Measurements from ENCODE around the gene CHKB. TPM values are rescaled to one million over a fixed set of nuclear protein-coding genes. Genes with fewer than 3 reads are reported as not detected.

The CHKB gene
- total RNA-seq, 1 donor from 2014 or later: 88.1 TPM

DNA sequence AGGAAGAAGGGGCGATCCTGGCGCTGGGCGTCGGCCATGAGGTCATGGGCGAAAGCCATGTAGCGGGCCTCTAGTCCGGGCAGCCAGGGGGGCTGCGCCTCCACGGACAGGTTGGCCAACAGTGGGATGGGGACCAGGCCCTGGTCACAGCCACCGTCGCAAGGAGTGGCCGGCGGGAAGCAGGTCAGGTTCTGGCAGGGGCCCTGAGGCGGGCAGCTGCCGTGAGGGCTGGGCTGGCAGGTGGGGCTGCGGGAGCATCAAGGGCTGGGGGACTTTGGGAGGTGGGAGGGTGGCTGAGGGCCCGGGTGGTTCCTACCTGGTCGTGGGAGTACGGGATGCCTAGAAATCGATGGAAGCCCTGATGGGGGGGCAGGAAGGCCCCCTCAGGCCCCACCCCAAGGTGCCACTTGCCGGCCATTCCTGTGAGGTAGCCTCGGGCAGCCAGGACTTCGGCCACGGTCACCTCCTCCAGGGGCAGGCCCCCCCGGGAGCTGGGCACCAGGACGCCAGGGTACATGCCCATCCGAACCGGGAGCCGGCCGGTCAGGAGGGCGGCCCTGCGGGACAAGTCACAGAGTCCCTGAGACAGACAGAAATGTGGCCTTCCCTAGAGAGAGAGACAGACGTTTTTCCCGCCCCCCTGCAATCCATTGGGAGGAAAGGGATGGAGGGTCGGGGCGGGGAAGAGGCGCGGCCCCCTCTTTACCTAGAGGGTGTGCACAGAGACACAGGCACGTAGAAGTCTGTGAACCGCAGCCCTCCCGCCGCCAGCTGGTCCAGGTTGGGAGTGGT, 44.4 kb upstream of the CHKB start:
- peaks cover 17% of the 10 kb centered on the region for H3K4me1 Mint-ChIP-seq
- no peaks in the 10 kb centered on the region for H3K36me3 Mint-ChIP-seq (ENCODE audit: low read depth)
- no peak for DNase-seq (ENCODE audit: low read depth, low spot score)
- TF ChIP-seq, protein P1, sequence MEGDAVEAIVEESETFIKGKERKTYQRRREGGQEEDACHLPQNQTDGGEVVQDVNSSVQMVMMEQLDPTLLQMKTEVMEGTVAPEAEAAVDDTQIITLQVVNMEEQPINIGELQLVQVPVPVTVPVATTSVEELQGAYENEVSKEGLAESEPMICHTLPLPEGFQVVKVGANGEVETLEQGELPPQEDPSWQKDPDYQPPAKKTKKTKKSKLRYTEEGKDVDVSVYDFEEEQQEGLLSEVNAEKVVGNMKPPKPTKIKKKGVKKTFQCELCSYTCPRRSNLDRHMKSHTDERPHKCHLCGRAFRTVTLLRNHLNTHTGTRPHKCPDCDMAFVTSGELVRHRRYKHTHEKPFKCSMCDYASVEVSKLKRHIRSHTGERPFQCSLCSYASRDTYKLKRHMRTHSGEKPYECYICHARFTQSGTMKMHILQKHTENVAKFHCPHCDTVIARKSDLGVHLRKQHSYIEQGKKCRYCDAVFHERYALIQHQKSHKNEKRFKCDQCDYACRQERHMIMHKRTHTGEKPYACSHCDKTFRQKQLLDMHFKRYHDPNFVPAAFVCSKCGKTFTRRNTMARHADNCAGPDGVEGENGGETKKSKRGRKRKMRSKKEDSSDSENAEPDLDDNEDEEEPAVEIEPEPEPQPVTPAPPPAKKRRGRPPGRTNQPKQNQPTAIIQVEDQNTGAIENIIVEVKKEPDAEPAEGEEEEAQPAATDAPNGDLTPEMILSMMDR (conservative IDR thresholded peaks at IDR 0.05): no peak
- H3K9me3 Mint-ChIP-seq: no peaks in the 10 kb centered on the region
- peak overlapping the region; percentile 81 for H3K4me3 Mint-ChIP-seq
- peaks cover 8% of the 10 kb centered on the region for H3K27me3 Mint-ChIP-seq (ENCODE audit: low read depth)
- H3K27ac Mint-ChIP-seq (ENCODE audit: unreplicated experiment): no peak overlapping the region

DNA sequence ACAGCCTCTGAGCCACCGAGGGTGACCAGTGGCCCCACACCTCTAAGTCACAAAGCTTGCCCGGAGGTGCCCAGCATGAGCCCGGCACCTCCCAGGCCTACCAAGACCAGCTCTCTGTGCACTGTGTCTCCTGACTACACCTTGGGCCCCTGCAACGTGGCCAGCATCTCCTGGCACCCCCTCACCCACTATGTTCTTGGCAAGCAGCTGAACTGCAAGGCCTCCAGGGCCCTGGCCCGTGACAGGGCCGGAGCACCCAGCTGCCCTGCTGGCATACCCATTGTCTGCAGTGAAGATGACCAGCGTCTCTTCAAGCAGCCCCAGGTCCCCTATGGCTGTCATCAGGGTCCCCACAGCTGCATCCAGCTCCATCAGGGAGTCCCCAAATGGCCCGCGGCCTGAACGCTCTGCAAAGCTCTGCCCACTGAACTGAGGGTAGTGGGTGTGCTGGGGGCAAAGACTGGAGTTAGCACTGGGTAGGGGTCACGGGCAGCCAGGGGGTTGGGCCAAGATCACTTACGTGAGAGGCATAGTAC, 43.7 kb upstream of the CHKB start:
- TF ChIP-seq, protein P1 (conservative IDR thresholded peaks at IDR 0.05): no peak

DNA sequence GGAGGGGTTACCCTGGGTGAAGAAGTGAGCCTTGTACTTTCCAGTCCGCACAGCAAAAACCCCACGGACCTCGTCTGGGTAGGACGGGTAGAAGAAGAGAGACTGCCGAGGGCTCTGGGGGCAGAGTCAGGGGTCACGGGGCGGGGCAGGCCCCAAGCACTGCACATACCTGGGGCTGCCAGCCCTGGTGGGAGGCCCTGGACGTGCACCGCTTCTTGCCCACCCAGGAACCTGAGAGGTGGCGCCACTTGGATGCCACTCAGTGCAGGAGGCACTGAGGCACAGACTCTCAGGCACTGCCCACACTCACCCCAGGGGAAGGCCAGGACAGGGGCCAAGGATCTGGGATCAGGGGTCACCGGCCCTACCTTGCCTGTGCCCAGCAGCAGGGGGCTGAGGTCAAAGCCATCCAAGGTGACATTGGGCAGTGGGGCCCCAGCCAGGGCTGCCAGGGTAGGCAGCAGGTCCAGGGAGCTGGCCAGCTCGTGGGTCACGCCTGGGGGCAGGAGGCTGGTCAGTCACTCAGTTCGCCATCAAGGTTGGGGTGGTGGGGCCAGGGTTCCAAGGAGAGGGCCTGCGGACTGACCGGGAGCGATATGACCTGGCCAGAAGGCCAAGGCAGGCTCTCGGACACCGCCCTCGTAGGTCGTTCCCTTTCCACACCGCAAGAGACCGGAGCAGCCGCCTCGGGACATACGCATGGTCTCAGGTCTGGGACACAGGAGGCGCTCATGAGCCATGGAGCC, 43.1 kb upstream of the CHKB start:
- TF ChIP-seq, protein P1 (conservative IDR thresholded peaks at IDR 0.05): no peak
- peaks cover 30% of the 10 kb centered on the region for H3K4me1 Mint-ChIP-seq
- no peaks in the 10 kb centered on the region for H3K9me3 Mint-ChIP-seq
- peak overlapping the region; percentile 74 for H3K4me3 Mint-ChIP-seq
- H3K27me3 Mint-ChIP-seq (ENCODE audit: low read depth): peaks cover 21% of the 10 kb centered on the region
- no peak for DNase-seq (ENCODE audit: low read depth, low spot score)
- H3K36me3 Mint-ChIP-seq (ENCODE audit: low read depth): no peaks in the 10 kb centered on the region
- no peak overlapping the region for H3K27ac Mint-ChIP-seq (ENCODE audit: unreplicated experiment)

More for the DNA sequence above, 43.7 kb upstream of the CHKB start:
- H3K9me3 Mint-ChIP-seq: no peaks in the 10 kb centered on the region
- H3K36me3 Mint-ChIP-seq (ENCODE audit: low read depth): no peaks in the 10 kb centered on the region
- H3K27me3 Mint-ChIP-seq (ENCODE audit: low read depth): peaks cover 15% of the 10 kb centered on the region
- DNase-seq (ENCODE audit: low read depth, low spot score): no peak
- H3K4me1 Mint-ChIP-seq: peaks cover 23% of the 10 kb centered on the region
- H3K4me3 Mint-ChIP-seq: peak overlapping the region; percentile 74
- H3K27ac Mint-ChIP-seq (ENCODE audit: unreplicated experiment): no peak overlapping the region

DNA sequence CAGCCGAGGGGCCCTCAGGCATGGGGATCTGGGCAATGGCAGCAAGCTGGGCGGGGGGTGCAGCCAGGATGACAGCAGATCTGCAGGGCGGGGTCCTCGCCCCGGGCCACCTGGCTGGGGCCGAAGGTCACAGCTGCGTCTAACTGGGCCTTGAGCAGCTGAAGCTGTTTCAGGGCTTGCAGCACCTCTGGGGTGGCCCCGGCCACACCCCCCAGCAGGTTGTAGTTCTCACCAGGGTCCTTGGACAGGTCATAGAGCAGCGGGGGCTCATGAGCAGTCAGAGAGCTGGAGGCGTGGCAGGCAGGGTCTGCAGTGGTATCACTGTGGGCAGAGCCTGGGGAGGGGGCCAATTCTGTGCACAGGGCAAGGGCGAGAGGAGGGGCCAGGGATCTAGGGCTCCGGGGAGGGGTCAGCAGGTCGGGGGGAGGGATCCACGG, 42.5 kb upstream of the CHKB start:
- Mint-ChIP-seq H3K4me3 (no peak overlapping the region), H3K9me3 (no peaks in the 10 kb centered on the region), H3K4me1 (peaks cover 32% of the 10 kb centered on the region), H3K27ac (ENCODE audit: unreplicated experiment) (no peak overlapping the region), H3K27me3 (ENCODE audit: low read depth) (peaks cover 26% of the 10 kb centered on the region), H3K36me3 (ENCODE audit: low read depth) (no peaks in the 10 kb centered on the region)
- no peak for DNase-seq (ENCODE audit: low read depth, low spot score)
- TF ChIP-seq, protein P1 (conservative IDR thresholded peaks at IDR 0.05): no peak

DNA sequence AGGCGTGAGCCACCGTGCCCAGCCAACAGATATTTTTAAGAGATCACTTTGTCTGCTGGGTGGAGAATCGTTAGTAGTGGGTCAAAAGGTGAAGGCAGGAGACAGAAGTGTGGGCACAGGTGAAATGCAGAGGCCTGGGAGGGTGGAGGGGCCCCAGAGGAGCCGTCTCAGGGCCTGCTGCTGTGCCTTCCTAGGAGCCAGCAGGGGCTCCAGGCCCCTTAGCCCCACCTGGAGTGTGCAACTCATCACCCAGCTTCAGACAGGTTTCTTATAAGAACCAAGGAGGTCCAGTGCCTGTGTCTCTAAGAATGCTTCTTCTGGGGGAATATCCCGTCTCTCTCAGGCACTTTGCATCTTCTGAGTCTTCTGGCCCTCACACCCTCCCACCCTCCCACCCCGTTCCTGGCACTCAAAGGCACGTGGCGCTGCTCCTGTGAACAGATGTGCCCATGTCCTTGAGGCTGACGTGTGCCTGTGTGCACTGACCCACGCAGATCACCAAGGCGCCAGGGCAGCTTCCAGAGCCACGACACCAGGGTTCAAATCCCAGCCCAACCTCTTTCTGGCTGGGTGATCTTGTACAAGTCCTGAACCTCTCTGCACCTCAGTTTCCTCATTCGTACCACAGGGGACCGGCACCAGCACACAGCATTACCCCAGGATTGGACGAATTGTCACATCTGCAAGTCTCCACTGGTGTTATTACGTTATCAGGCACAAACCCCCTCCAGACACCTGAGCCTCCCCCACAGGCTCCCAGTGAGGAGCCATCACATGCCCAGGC, 41.9 kb upstream of the CHKB start:
- peaks cover 32% of the 10 kb centered on the region for H3K4me1 Mint-ChIP-seq
- no peak overlapping the region for H3K27ac Mint-ChIP-seq (ENCODE audit: unreplicated experiment)
- DNase-seq (ENCODE audit: low read depth, low spot score): no peak
- H3K27me3 Mint-ChIP-seq (ENCODE audit: low read depth): peaks cover 32% of the 10 kb centered on the region
- no peaks in the 10 kb centered on the region for H3K9me3 Mint-ChIP-seq
- no peaks in the 10 kb centered on the region for H3K36me3 Mint-ChIP-seq (ENCODE audit: low read depth)
- TF ChIP-seq, protein P1 (conservative IDR thresholded peaks at IDR 0.05): no peak
- H3K4me3 Mint-ChIP-seq: peak overlapping the region; percentile 40
